LNCaP clone FGC (cell line): Measurements from ENCODE around the gene BABAM2.

ENCODE experiments used
- DNase-seq: peaks from one replicate; pipeline ENCODE4 v3.0.0-alpha.2; 2011; ENCODE audit warnings: low read depth
- H3K4me3 ChIP-seq: 2 replicates; pipeline ENCODE4 v1.5.1; 2011; ENCODE audit warnings: mild to moderate bottlenecking, low read depth, low read length, control low read depth
- CTCF ChIP-seq: IDR thresholded peaks from 2 replicates; pipeline ENCODE4 v1.5.1; 2012; ENCODE audit warnings: mild to moderate bottlenecking; ENCODE audit not compliant: control insufficient read depth, insufficient read depth; ENCODE audit errors: extremely low read depth

Gene BABAM2

GRCh38 chr2:28348149-28348567 is 457.6 kb downstream of the BABAM2 start:
- DNase-seq = no peak
- H3K4me3 ChIP-seq = no peak overlapping the region
- TF ChIP-seq CTCF = no peak

GRCh38 chr2:28348921-28349320 is 458.4 kb downstream of the BABAM2 start:
- no peak for DNase-seq
- TF ChIP-seq CTCF = no peak
- H3K4me3 ChIP-seq = no peak overlapping the region

GRCh38 chr2:28349546-28350165 is 459.1 kb downstream of the BABAM2 start:
- TF ChIP-seq CTCF = no peak
- no peak for DNase-seq
- no peak overlapping the region for H3K4me3 ChIP-seq

DNA sequence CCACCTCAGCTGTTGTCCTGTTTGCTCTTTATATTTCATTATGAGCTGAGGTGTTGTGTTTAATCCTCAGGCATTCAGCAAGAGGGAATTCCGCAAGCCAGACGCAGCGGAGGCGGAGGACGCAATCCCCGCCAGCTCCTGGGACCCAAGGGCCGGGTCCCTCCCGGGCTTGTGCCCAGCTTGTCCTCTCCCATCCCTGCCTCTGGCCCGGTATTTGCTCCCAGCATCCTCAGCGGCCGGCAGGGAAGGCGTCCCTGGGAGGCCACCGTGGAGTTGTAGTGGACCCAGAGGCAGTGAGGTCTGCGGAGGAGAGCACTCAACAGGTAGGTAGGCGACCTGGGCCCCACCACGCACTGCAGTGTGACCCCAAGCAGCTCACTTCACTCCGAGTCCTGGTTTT is 459.7 kb downstream of the BABAM2 start:
- no peak for DNase-seq
- TF ChIP-seq CTCF = no peak

GRCh38 chr2:28350791-28351285 is 460.3 kb downstream of the BABAM2 start:
- no peak for DNase-seq
- no peak overlapping the region for H3K4me3 ChIP-seq
- TF ChIP-seq CTCF = no peak

More for the DNA sequence above, 459.7 kb downstream of the BABAM2 start:
- no peak overlapping the region for H3K4me3 ChIP-seq

GRCh38 chr2:28351621-28352020 is 461.1 kb downstream of the BABAM2 start:
- DNase-seq = no peak
- no peak for TF ChIP-seq CTCF
- H3K4me3 ChIP-seq = no peak overlapping the region

DNA sequence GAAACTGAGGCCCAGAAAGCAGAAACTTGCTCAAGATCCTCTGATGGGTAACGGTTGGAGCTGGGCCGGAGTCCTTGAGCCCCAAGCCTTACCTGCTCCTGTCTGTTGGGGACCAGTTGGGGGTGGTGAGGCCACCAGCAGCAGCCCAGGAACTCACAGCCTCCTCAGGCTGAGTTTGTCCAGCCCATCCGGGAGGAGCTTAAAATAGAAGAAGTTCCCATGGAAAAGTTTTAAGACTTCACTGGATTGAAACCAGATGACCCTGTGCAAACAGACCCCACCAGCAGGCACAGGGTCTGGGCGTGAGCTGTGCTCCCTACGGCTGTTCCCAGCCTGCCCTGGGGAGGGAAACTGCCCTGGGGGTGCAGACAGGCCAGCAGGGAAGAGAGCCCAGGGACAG is 461.6 kb downstream of the BABAM2 start:
- DNase-seq = no peak

More for the DNA sequence above, 461.6 kb downstream of the BABAM2 start:
- TF ChIP-seq CTCF = no peak
- no peak overlapping the region for H3K4me3 ChIP-seq
